Measurements from ENCODE around the gene DRC1.

Gene DRC1

DNA sequence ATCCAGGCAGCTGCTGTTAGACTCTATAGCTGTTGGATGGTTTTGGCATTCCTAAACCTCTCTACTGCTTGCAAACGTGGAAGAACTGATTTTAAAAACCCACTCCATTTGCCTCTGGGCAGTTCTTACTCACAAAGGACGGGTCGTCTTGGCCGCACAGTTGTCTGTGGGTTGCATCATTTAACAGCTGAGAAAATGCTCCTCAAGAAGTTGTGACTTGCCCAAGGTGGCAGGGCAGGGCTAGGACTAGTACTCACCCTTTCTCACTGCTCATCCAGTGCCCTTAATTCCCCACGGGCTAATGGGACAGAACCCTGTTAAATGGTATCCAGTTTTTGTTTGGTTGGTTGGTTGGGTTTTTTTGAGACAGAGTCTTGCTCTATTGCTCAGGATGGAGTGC lies 997 bp upstream of the DRC1 start:
- no peak for DNase-seq

DNA sequence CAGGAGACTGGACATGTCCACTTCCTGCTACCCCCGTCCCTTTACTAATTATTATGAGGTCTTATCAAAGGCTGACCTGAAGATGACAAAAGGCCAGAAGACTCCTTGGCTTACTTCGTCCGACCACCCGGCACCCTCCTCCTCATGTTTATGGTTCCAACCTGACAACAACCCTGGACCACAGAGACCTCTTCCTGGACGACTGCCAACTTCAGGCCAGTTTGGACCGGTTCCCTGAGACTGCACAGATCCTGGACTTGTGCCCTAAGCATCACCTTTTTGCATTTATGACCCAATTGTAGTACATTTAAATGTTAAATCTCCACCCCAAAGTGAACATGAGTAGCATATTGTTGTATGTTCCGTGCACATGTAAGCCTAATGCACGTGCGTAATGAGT lies 5.8 kb downstream of the DRC1 start:
- DNase-seq: no peak

DNA sequence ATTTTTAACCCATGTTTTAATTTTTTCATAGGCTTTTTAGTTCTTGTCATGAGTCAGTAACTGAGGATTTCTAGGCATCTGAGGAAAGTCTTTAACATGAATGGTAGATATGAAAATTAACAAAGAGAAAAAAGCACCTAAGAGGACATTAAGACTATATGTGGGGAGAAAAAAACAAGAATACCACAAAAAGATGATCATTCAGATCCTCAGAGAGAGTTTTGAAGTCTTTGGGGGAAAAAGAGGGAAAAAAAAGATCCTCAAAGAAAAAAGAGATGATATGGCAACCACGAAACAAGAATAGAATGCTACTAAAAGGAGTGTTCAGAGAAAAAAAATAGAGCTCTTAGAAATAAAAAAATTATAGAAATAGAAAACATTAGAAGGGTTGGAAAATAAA lies 8.1 kb downstream of the DRC1 start:
- DNase-seq: no peak

DNA sequence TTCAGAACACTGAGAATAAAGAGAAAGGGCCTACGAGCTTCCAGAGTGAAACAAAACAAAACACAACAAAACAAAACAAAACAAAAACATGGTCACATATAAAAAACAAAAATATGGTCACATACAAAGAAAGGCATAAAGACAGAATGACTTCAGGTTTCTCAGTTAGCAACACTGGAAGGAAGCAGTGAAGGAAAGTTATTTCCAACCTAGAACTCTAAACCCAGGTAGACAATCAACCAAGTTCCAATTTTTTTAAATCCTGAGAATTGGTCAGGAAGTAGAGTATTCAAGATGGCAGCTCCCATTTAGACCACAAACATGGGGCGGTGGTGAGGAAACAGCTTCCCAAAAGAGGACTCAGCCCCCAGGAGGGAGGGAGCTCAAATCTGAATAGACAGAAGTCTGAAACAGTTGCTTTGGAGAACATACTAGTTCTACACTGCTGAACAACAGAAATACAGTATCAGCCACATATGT lies 9.1 kb downstream of the DRC1 start:
- DNase-seq: no peak

DNA sequence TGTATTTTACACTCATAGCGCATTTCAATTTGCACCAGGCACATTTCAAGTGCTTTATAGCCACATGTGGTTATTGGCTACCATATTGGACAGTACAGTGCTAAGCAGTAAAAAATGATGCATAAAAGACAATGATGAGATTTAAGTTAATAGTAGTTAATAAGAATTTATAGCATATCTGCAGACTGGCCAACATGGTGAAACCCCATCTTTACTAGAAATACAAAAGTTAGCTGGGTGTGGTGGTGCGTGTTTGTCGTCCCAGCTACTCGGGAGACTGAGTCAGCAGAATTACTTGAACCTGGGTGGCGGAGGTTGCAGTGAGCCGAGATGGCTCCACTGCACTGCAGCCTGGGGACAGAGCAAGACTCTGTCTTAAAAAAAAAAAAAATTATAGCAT lies 9.7 kb downstream of the DRC1 start:
- no peak for DNase-seq

DNA sequence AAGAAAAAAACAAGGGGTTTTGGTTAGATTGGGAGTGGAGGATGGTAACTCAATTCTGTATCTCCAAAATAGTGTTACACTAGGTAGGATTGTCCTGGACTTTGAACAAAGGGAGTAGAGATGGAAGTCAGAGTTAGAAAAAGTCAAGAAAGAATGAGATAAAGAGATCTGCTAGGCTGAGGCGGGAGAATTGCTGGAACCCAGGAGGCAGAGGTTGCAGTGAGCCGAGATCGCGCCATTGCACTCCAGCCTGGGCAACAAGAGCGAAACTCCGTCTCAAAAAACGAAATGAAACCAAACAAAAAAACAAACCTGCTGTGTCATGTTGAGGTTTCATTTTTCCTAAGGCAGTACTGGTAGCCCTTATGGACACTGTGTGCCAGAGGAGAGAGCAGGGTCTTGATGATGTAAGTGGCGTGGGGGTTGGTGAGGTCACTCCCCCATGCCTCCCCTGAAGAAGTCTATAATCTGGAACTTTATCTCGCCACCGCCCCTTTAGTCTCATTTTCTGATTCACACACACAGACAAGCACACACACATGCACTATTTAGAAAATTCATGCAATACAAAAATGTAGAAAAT lies 10.5 kb downstream of the DRC1 start:
- DNase-seq: peak; percentile 40 to 50

DNA sequence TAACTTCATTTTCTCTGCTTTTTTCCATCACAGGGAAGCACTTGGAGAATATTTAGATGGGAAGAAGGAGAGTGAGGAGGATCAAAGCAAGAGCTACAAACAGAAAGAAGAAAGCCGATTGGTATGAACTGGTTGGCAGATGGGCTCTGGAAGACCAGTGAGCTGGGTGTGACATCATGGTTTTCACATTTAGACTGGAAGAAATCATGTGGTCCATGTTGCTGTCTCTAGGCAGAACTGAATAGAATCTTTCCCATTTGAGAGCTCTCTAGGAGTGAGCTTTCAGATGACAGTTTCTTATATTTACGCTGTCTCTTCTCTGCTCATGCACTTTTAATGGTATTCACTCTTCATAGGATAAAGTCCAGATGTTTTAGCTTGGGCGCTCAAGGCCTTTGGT lies 12.6 kb downstream of the DRC1 start:
- DNase-seq: no peak

DNA sequence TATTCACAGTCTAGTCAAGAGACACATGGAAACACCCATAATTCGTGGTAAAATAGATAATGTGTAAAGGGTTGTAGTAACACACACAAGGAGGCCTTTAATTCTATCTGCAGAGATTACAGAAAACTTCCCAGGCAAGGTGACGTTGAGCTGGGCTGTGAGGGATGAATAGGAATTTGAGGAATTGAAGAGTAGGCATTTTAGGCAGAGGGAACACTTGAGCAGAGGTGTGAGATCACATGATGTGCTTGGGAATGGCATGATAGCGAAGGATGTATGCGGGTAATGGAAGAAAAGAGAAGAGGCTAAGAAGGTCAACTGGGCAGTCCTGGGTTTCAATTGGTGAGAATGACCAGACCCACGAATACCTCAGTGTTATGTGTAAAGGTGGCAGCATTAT lies 20.2 kb downstream of the DRC1 start:
- no peak for DNase-seq

DNA sequence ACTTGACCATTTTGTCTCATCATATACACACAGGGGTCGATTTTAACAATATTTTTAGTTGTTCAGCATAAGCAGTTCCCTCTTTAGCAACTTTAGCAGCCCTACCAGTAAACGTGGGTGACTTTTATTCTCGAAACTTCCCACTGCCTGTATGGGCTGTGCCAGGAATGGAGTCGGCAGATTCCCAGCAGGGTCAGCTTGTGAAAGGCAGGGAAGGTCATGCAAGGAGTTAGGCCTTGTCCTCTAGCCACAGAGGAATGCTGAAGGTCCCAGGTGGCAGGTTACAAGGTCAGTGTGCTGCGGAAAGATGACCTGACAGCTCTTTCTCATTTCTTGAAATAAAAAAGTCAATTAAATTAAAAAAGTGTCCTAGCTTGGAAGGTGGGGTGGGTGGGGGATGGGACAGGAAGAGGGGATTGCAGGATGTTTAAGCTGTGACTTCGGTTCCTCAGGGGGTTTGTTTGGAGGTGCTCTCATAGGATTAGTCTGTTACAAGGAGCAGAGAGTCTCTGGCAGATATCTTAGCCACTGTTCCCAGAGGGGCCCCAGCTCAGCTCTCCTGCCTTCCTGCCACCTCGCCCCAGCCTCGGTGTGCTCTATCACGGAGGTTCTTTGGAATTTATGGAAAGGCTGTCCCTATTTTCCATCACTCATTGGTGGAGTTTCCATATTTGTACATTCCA lies 21.4 kb downstream of the DRC1 start:
- DNase-seq: no peak

DNA sequence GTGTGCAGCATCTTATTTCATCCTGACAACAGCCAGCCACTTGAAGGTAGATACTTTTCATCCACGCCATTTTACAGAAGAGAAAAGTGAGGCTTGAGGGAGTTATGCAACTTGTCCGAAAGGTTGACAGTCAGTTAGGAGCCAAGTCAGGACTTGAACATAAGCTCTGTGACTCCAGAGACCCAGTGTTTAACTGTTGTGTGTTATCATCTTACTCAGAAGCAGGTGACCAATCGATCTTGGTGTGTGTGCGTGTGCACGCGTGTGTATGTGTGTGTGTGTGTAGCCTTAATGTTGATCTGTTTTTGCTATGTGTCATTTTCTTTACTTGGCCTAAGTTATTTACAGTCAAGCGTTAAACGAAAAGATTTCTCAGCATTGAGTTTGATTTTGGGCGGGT lies 22.0 kb downstream of the DRC1 start:
- no peak for DNase-seq

DNA sequence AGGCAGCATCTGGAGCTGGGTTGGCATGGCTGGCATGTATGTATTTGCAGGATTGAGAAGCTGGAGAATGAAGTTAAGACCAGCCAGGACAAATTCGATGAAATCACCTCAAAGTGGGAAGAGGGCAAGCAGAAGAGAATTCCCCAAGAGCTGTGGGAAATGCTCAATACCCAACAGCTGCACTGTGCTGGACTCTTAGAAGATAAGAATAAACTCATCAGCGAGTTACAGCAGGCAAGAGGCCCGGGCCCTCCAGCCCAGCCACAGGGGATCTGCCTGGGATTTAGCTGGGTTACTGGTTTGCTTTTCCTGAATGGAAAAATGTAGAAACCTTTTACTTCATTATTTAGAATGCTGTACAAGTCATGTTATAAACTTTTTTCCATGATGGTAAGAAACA lies 22.5 kb downstream of the DRC1 start:
- no peak for DNase-seq

DNA sequence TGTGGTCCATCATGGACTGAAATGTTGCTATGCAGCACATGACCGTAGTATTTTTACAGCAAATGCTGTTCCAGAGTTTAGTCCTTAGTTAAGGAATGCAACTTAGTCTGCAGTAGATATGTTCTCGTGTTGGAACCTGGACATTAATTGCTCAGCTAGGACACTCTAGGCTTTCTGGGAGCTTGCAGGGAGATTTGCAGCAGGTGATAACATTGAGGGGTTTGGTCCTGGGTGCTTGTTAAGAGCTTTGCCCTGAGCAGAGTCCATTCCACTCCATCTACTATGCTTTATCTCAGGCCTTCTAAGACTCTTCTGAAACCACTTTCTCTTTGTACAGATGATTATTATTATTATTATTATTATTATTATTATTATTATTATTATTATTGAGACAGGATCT lies 27.1 kb downstream of the DRC1 start:
- no peak for DNase-seq

DNA sequence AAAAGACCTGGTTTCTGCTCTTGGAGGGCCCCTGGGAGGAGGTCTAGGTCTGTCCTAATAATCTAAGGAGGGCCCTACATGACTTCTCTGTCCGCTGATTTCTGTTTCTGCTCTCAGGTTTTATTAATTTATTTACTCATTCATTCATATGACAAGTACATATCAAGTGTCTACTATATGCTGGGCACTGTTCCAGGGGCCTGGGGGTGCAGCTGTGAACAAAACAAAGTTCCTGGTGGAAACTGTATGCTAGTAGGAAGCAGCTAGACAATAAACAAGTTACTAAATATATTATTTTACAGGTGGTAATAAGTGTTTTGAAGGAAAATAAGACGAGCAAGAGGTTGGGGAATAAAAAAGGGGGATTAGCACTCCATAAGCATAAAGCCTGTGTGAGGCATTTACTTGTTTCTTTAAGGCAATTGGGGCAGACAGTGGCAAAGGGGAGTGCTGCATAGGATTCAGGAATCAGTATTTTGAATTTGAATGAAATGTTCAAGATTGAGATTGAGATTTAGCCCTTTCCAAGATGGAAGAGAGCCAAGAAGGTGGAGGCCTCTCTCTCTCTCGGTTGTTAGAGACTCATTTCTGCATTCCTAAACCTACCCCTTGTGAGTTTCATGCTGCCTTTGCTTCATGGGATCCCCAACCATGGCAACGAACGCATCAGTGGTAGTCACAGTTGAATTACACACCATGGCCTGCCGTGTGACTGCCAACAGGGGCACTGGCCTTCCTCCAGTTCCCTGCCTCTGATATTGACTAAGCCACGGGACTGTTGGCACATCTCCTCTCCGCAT lies 28.3 kb downstream of the DRC1 start:
- no peak for DNase-seq

DNA sequence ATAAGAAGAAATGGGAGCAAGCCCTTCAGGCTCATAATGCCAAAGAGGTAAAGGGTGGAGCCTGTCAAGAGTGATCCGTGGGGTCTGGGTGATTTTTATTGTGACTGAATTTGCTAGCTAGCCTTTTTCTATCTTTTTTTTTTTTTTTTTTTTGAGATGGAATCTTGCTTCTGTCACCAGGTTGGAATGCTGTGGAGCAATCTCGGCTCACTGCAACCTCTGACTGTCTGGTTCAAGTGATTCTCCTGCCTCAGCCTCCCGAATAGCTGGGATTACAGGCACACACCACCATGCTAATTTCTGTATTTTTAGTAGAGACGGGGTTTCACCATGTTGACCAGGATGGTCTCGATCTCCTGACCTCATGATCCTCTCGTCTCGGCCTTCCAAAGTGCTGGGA lies 29.1 kb downstream of the DRC1 start:
- no peak for DNase-seq

DNA sequence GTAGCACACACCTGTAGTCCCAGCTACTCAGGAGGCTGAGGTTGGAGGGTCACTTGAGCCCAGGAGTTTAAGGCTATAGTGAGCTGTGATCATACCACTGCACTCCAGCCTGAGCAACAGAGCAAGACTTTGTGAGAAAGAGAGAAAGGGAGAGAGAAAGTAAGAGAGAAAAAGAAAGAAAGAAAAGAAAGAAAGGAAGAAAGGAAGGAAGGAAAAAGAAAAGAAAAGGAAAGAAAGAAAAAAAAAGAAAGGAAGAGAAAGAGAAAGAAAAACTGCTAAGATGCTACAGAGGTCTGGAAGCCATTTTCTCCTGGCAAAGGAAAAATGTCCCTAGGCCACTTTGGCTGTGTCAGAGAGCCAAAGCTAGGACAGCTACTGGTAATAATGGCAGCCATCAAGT lies 30.6 kb downstream of the DRC1 start:
- no peak for DNase-seq

DNA sequence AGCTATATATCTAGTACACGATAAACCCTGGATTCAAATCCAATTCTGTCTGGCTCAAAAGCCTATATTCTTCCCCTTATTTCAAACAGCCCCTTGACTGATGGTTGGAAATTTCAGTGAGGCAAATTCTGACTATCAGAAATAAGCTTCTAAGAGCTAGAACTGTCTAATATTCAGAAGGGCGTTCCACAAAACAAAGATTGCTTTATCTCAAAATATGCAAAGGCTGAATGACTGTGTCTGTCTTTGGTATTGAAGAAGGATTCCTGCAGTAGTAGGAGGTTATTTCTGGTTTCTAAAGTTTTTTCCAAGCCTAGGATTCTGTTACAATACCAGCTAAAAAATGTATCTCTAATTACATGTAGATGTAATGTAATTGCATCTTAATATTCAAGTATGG lies 31.1 kb downstream of the DRC1 start:
- DNase-seq: no peak

DNA sequence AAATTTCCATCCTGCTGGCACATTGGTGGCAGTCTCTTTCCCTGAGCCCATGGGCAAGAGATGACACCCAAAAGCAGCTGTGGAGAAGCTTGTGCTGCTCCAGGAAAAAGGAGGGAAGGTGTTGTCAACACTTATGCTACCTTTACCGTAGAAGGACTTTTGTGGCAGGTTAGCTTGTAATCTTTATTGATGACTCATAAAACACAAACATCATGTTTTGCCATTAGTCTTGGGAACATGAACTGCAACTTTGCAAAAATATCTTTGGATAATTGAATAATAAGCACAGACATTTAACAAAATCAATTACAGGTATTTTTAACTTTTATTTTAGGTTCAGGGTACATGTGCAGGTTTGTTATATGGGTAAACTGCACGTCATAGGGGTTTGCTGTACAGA lies 33.4 kb downstream of the DRC1 start:
- no peak for DNase-seq

DNA sequence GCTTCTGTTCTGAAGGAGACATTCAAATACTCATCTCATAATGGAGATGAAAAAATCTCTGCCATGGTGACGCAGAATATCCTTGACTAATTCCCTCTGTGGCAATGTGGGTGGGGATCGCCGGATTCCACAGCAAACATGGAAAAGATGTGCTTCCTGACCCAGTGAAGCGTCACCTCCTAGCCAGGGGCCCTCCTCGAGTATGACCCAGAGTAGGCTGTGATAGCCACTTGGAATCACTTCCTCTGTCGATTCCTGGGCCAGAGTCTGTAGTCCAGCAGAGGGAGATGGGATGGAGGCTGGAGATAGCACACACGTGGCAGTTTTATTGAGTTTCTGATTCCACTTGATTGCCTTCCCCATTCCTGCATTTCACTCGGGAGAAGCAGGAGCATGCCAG lies 36.8 kb downstream of the DRC1 start:
- DNase-seq: no peak

DNA sequence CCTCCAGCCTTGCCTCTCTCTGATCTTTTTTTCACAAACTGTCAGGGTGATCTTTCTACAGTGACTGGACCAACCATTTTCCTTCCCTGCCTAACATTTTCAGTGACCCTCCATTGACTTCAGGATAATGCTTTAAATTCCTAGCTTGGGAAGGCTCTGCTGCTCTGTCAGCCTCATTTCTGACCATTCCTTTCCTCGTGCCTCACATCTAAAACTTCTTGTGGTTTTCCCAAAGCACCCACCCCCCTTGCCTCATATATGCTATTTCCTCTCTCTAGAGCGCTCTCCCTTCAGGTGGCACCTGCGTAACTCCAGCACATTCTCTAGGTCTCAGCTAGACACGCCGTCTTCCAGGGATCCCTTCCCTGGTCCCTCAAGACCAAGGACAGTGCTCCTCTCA lies 37.2 kb downstream of the DRC1 start:
- no peak for DNase-seq

DNA sequence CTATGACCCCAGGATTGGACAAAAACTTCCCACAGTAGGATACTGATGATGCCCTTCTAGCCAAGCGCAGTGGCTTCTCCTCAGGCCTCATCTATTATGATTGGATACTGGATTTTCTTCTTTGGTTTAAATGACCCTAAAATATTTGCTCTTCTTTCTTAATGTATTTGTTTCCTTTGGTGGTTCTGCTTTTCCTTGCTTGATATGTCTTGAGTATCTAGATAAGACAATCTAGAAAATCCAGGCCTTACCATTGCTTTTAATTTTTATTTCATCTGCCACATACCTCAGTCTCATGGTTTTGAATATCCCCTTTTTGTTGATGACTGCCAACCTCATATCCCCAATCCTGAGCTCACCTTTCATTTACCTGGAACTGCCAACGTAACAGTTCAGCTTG lies 40.6 kb downstream of the DRC1 start:
- DNase-seq: no peak

DNA sequence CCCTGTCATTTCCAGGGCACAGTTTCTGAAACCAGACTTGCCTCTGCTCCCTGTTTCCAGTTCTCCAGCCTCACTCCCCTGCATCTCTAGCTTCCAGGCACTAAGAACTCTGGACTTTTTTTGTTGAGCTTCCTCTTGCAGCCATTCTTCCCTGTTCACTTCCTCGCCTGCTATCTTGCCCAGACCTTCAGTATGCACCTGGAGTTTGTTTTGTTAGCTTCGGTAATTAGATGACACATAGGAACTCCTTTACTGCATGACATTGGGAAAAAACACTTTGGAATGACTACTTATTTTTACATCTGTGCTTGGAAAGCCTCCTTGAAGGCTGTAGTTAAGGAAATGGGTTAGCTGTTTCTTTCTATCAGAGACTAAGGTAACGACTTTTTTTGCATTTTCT lies 41.0 kb downstream of the DRC1 start:
- no peak for DNase-seq

DNA sequence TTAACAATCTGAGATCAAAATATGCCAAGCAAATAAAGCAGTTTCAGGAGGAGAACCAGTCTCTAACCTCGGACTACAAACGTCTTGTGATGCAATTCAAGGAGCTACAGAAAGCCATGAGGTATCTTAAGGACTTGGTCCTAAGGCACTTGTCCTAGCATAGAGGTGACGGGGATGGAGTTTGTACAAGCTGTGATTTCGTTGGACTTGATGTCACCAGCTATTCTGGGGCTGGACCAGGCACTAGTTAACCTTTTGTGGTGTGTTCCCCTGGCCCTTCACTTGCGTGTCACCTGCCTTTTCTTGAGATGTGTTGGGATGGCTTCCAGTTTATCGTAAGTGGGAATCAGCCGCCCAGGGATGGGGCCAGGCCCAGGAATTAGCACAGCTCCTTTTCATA lies 42.5 kb downstream of the DRC1 start:
- no peak for DNase-seq

DNA sequence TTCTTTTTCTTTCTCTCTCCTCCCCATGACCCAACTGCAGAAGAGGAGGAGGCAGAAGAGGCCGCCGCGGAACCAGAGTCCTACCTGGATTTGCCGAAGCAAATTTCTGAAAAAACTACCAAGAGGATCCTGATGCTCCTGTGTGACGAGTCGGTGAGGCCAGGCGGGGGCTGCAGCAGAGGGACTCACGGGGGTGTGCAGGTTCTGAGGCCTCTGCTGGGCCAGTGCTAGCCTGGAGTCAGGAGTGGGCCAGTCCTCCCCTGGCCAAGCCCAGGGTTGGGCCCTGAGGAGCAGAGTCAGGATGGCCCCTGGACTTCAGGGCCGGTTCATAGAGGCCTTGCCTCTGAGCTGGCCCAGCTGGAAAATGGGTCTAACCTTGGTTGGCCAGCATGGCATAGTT lies 46.9 kb downstream of the DRC1 start:
- no peak for DNase-seq

DNA sequence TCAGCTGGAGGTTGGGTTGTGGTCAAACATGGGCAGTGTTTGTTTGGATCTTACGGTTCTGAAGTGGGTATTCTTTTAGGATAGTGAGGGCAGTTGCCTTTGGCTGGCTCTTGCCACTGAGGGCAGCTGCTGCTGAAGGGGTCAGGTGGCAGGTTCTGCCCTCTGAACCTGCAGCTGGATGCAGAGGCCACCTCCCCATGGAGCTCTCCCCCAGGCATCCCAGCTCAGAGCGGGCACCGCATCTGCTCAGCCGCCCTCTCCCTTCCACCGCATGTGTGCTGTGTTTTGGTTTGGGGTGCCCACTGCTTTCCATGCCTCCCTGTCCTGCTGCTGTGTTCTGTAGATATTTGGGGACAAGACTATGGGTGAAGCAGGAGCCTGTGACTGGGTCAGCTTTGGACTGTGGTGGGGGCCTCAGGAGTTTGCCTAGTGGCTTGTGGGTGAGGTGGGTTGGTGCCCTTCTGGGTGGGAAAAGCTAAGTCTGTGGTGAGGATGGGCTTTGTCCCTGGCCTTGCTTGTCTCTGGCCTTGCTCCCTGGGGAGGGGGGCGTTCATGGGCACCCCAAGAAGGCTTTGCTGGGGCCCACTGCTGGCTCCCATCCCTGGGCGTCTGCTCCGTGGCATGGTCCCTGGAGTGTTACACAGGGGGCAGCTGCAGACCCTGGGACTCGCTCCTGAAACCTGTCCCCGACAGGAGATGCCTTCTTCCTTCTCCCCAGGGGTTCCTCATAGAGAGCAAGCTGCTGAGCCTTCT lies 47.7 kb downstream of the DRC1 start:
- DNase-seq: no peak

Measured in AML-193 (cell line).